IMR-90 (cell line): Measurements from ENCODE around the gene CHRM5. TPM values are rescaled to one million over a fixed set of nuclear protein-coding genes. Genes with fewer than 3 reads are reported as not detected.

Experiments used
- ATAC-seq: fragments of 200-7000 bp; cut with Tn5 transposase; 2 replicates; pipeline ENCODE4 v1.9.1; 2020; ENCODE audit warnings: low read depth, mild to moderate bottlenecking, moderate library complexity
- BruUV-seq: library from RNA; stranded (reverse); fragments of 400-500 nt; replicated peaks from 2 replicates; lab custom pipeline; 2021; lab: Mats Ljungman, UMichigan
- CTCF ChIA-PET: fragments of 300-600 bp; formaldehyde crosslinking; extraction: SDS; loops from one replicate; lab custom pipeline; 2021; ENCODE audit warnings: antibody characterized with exemption; lab: Yijun Ruan, JAX
- POLR2A ChIA-PET: fragments of 300-600 bp; sonication (Branson Sonifier 250); formaldehyde crosslinking; loops from one replicate; lab custom pipeline; 2022; ENCODE audit warnings: antibody characterized with exemption; ENCODE audit not compliant: unreplicated experiment; lab: Charles Lee
- DNase-seq: peaks from one replicate; pipeline ENCODE4 v3.0.0; 2013
- H2AFZ ChIP-seq: replicated peaks from 2 replicates; pipeline ENCODE3; 2013; ENCODE audit warnings: low read length, mild to moderate bottlenecking; ENCODE audit not compliant: poor library complexity
- H2AK5ac ChIP-seq: 2 replicates; pipeline ENCODE4 v1.6.1; 2013; ENCODE audit warnings: low read depth, low read length, inconsistent platforms
- H2AK9ac ChIP-seq: replicated peaks from 2 replicates; pipeline ENCODE3; 2013; ENCODE audit warnings: mild to moderate bottlenecking, low read depth, low read length, moderate library complexity; ENCODE audit not compliant: poor library complexity
- H2BK120ac ChIP-seq: 2 replicates; pipeline ENCODE4 v1.6.1; 2013; ENCODE audit warnings: low read depth, low read length, inconsistent platforms
- H2BK15ac ChIP-seq: 3 replicates; pipeline ENCODE4 v1.6.1; 2013; ENCODE audit warnings: low read depth, low read length, inconsistent platforms
- H2BK20ac ChIP-seq: 2 replicates; pipeline ENCODE4 v1.6.1; 2013; ENCODE audit warnings: low read depth, mild to moderate bottlenecking, inconsistent platforms, low read length, moderate library complexity
- H2BK5ac ChIP-seq: 2 replicates; pipeline ENCODE4 v1.6.1; 2013; ENCODE audit warnings: mild to moderate bottlenecking, low read depth, low read length, inconsistent platforms; ENCODE audit not compliant: poor library complexity, severe bottlenecking
- H3K14ac ChIP-seq: replicated peaks from 2 replicates; pipeline ENCODE4 v1.6.1; 2013; ENCODE audit warnings: low read depth, low read length, inconsistent platforms
- H3K18ac ChIP-seq: 2 replicates; pipeline ENCODE4 v1.6.1; 2013; ENCODE audit warnings: low read depth, low read length, control low read depth
- H3K23ac ChIP-seq: 2 replicates; pipeline ENCODE4 v1.6.1; 2013; ENCODE audit warnings: low read depth, low read length, inconsistent platforms
- H3K27ac ChIP-seq: 2 replicates; pipeline ENCODE4 v1.5.1; 2013; ENCODE audit warnings: mild to moderate bottlenecking, control low read depth, low read length; ENCODE audit not compliant: insufficient read depth
- H3K27me3 ChIP-seq: 2 replicates; pipeline ENCODE4 v1.6.1; 2013; ENCODE audit warnings: low read length; ENCODE audit not compliant: control insufficient read depth, insufficient read depth
- H3K36me3 ChIP-seq: 2 replicates; pipeline ENCODE4 v1.6.1; 2013; ENCODE audit warnings: low read length, mixed read lengths; ENCODE audit not compliant: control insufficient read depth, insufficient read depth
- H3K4ac ChIP-seq: 2 replicates; pipeline ENCODE4 v1.6.1; 2013; ENCODE audit warnings: low read depth, low read length, inconsistent platforms
- H3K4me1 ChIP-seq: 2 replicates; pipeline ENCODE4 v1.6.1; 2013; ENCODE audit warnings: low read length, mixed read lengths; ENCODE audit not compliant: control insufficient read depth, insufficient read depth
- H3K4me2 ChIP-seq: 2 replicates; pipeline ENCODE4 v1.6.1; 2013; ENCODE audit warnings: low read depth, mild to moderate bottlenecking, control low read depth, low read length, moderate library complexity
- H3K4me3 ChIP-seq: 2 replicates; pipeline ENCODE4 v1.5.1; 2013; ENCODE audit warnings: low read depth, mild to moderate bottlenecking, control low read depth, low read length, moderate library complexity; ENCODE audit not compliant: insufficient read depth
- H3K56ac ChIP-seq: 2 replicates; pipeline ENCODE4 v1.6.1; 2013; ENCODE audit warnings: low read length, inconsistent platforms; ENCODE audit not compliant: insufficient read depth; ENCODE audit errors: extremely low read depth
- H3K79me1 ChIP-seq, 2 experiments: 2 replicates each; pipeline ENCODE4 v1.6.1; 2013; ENCODE audit warnings: low read length in 2 of 2, inconsistent platforms in 1 of 2, low read depth in 1 of 2
- H3K9ac ChIP-seq: 2 replicates; pipeline ENCODE4 v1.6.1; 2013; ENCODE audit warnings: low read depth, low read length, control low read depth
- H3K9me1 ChIP-seq: 2 replicates; pipeline ENCODE4 v1.6.1; 2013; ENCODE audit warnings: low read length, inconsistent platforms; ENCODE audit not compliant: insufficient read depth
- H3K9me3 ChIP-seq: 2 replicates; pipeline ENCODE4 v1.6.1; 2013; ENCODE audit warnings: low read length; ENCODE audit not compliant: control insufficient read depth, insufficient read depth
- H4K20me1 ChIP-seq: 2 replicates; pipeline ENCODE4 v1.6.1; 2013; ENCODE audit warnings: low read length, inconsistent platforms; ENCODE audit not compliant: insufficient read depth
- H4K5ac ChIP-seq: 2 replicates; pipeline ENCODE4 v1.6.1; 2013; ENCODE audit warnings: mild to moderate bottlenecking, low read depth, low read length, control low read depth
- H4K8ac ChIP-seq, 2 experiments: 2 replicates each; pipeline ENCODE4 v1.6.1; 2013; ENCODE audit warnings: low read depth in 2 of 2, low read length in 2 of 2, control low read depth in 1 of 2, inconsistent platforms in 1 of 2
- H4K91ac ChIP-seq: 2 replicates; pipeline ENCODE4 v1.6.1; 2013; ENCODE audit warnings: low read depth, low read length, inconsistent platforms; ENCODE audit not compliant: insufficient read depth
- SMC3 ChIP-seq: fragments of 150-350 bp; IDR thresholded peaks from 2 replicates; pipeline ENCODE4 v1.6.1; 2016; ENCODE audit warnings: low read depth, mild to moderate bottlenecking, antibody characterized with exemption, low read length, moderate library complexity
- WGBS, 2 experiments: methylation state at CpG; one replicate each; pipeline versions ENCODE4 v1.1.5 to v1.1.7; 2013; ENCODE audit warnings: missing lambda C conversion rate in 2 of 2; ENCODE audit not compliant: insufficient read length in 1 of 2; ENCODE audit errors: extremely low coverage in 2 of 2; 5-methylcytosine and 5-hydroxymethylcytosine counted together
- dilution Hi-C: fragments of 300-500 bp; cut with HindIII; formaldehyde crosslinking; loops from one replicate; pipeline ENCODE4 v1.14.3; 2018; ENCODE audit warnings: low sequenced_read_pairs; ENCODE audit not compliant: unreplicated experiment
- in situ Hi-C: fragments of 300-500 bp; cut with MboI; formaldehyde crosslinking; loops from 3 replicates; pipeline ENCODE4 v1.14.3; 2019; ENCODE audit warnings: low sequenced_read_pairs, inconsistent platforms, mixed read lengths
- intact Hi-C: fragments of 100-400 bp; cut with micrococcal nuclease; formaldehyde crosslinking; loops from 2 replicates; pipeline ENCODE4 v1.10.0; 2022
- polyA plus RNA-seq, 3 experiments: library from polyadenylated mRNA; depleted of rRNA; stranded (reverse); fragments of >200 nt; gene quantifications; 2 replicates each; pipeline ENCODE4 v1.2.3, GENCODE V29; 2012; ENCODE audit warnings: low replicate concordance in 1 of 3
- total RNA-seq: library from RNA; depleted of rRNA; stranded (reverse); fragments of >200 nt; gene quantifications from 2 replicates; pipeline ENCODE4 v1.2.3, GENCODE V29; 2012

The CHRM5 gene
- total and polyA plus RNA-seq, 2 of the 4 experiments (the other 2 are of a cell fraction): under 0.01 to 0.03 TPM

GRCh38 chr15:33985751-33986150, 17.5 kb downstream of the CHRM5 start:
- no peak overlapping the region for H2BK5ac ChIP-seq
- no peak overlapping the region for H3K9ac ChIP-seq
- H3K4ac ChIP-seq: no peak overlapping the region
- no peak overlapping the region for H2AFZ ChIP-seq
- H3K23ac ChIP-seq: no peak overlapping the region
- BruUV-seq: no TSS peak
- intact Hi-C loops (loop anchor here (5.0 kb wide), 1 partner anchor 52 kb away; the partner anchor contains the start of gene AVEN), in situ Hi-C loops (no loop called here), dilution Hi-C loops (no loop called here)
- no peak overlapping the region for H2BK120ac ChIP-seq
- no peak overlapping the region for H3K27ac ChIP-seq
- H3K36me3 ChIP-seq: no peaks in the 10 kb centered on the region
- H3K79me1 ChIP-seq: peaks cover 12 to 19% of the 10 kb centered on the region in 2 experiments
- H3K14ac ChIP-seq: no peak overlapping the region
- H2BK15ac ChIP-seq: no peak overlapping the region
- no peak overlapping the region for H2BK20ac ChIP-seq
- no peaks in the 10 kb centered on the region for H3K9me3 ChIP-seq
- H2AK5ac ChIP-seq: no peak overlapping the region
- ChIA-PET POLR2A (no interaction called here), CTCF (no interaction called here)
- H3K56ac ChIP-seq: no peak overlapping the region
- H3K18ac ChIP-seq: no peak overlapping the region
- no CpG with 5 or more reads among the region's 3 CpGs for WGBS, 2 experiments
- no peaks in the 10 kb centered on the region for H4K20me1 ChIP-seq
- H3K9me1 ChIP-seq: peaks cover 7% of the 10 kb centered on the region
- DNase-seq (peak; percentile 21), ATAC-seq (no peak; the same call in 1 of the 2 replicates)
- peaks cover 15% of the 10 kb centered on the region for H3K4me1 ChIP-seq
- no peak overlapping the region for H4K91ac ChIP-seq
- no peak overlapping the region for H3K4me3 ChIP-seq
- H2AK9ac ChIP-seq: no peak overlapping the region
- H3K27me3 ChIP-seq: no peaks in the 10 kb centered on the region
- no peak overlapping the region for H4K5ac ChIP-seq
- H4K8ac ChIP-seq: no peak overlapping the region
- no peak for TF ChIP-seq SMC3
- peak overlapping the region; percentile 4; the same call in 1 of the 2 replicates for H3K4me2 ChIP-seq
